Measurements from ENCODE around the gene CCSAP. TPM values are rescaled to one million over a fixed set of nuclear protein-coding genes. Genes with fewer than 3 reads are reported as not detected.

The CCSAP gene
- total RNA-seq, 1 experiment from 2014 or later: 11.3 TPM

GRCh38 chr1:229341774-229342655 lies 832 bp downstream of the CCSAP start:
- Mint-ChIP-seq H3K9me3 (ENCODE audit: unreplicated experiment) (no peaks in the 10 kb centered on the region), H3K4me1 (ENCODE audit: insufficient read depth, unreplicated experiment) (peaks cover 38% of the 10 kb centered on the region), H3K27ac (ENCODE audit: low read depth, unreplicated experiment) (peak overlapping the region; percentile 80), H3K27me3 (ENCODE audit: insufficient read depth, unreplicated experiment) (peaks cover 21% of the 10 kb centered on the region), H3K36me3 (ENCODE audit: insufficient read depth, unreplicated experiment) (peaks cover 6% of the 10 kb centered on the region), H3K4me3 (ENCODE audit: unreplicated experiment) (peak overlapping the region; percentile 89)
- DNase-seq (ENCODE audit: unreplicated experiment): peak; percentile 93
- POLR2A ChIA-PET: interaction anchor here (0.6 to 4.1 kb wide), 23 partner anchors 9 to 695 kb away, joined by 3 to 56 read pairs (median 4); partner anchors contain the start of genes NUP133 and RAB4A
- TF ChIP-seq CTCF (IDR thresholded peaks at IDR 0.05; ENCODE audit: unreplicated experiment): no peak
- intact Hi-C loops (cut with micrococcal nuclease): loop anchor here (5.0 to 10.0 kb wide), 3 partner anchors 70 to 110 kb away; partner anchors contain the start of gene RAB4A
- no TSS peak for BruUV-seq (replicated peaks)
- CTCF ChIA-PET: interaction anchor here (0.6 to 1.2 kb wide), 6 partner anchors 53 to 461 kb away, joined by 3 to 8 read pairs (median 4); no protein-coding TSS in a partner anchor

GRCh38 chr1:229340496-229340895 lies 2.4 kb downstream of the CCSAP start:
- ChIA-PET CTCF (interaction anchor here (1.0 kb wide), 2 partner anchors 10 to 81 kb away, joined by 4 to 5 read pairs; no protein-coding TSS in a partner anchor), POLR2A (interaction anchor here (0.7 to 4.1 kb wide), 9 partner anchors 9 to 170 kb away, joined by 3 to 56 read pairs (median 3); partner anchors contain the start of gene RAB4A)
- DNase-seq (ENCODE audit: unreplicated experiment): no peak
- TF ChIP-seq CTCF (IDR thresholded peaks at IDR 0.05; ENCODE audit: unreplicated experiment): no peak
- no TSS peak for BruUV-seq (replicated peaks)
- Mint-ChIP-seq H3K4me3 (ENCODE audit: unreplicated experiment) (peak overlapping the region; percentile 89), H3K4me1 (ENCODE audit: insufficient read depth, unreplicated experiment) (peaks cover 45% of the 10 kb centered on the region), H3K9me3 (ENCODE audit: unreplicated experiment) (no peaks in the 10 kb centered on the region), H3K36me3 (ENCODE audit: insufficient read depth, unreplicated experiment) (peaks cover 6% of the 10 kb centered on the region), H3K27me3 (ENCODE audit: insufficient read depth, unreplicated experiment) (peaks cover 6% of the 10 kb centered on the region), H3K27ac (ENCODE audit: low read depth, unreplicated experiment) (no peak overlapping the region)
- intact Hi-C loops (cut with micrococcal nuclease): loop anchor here (5.0 to 10.0 kb wide), 3 partner anchors 68 to 112 kb away; partner anchors contain the start of gene RAB4A

GRCh38 chr1:229339520-229339919 lies 3.3 kb downstream of the CCSAP start:
- no peaks in the 10 kb centered on the region for H3K27me3 Mint-ChIP-seq (ENCODE audit: insufficient read depth, unreplicated experiment)
- H3K4me1 Mint-ChIP-seq (ENCODE audit: insufficient read depth, unreplicated experiment): peaks cover 45% of the 10 kb centered on the region
- intact Hi-C loops (cut with micrococcal nuclease): no loop called here
- no peak overlapping the region for H3K4me3 Mint-ChIP-seq (ENCODE audit: unreplicated experiment)
- peaks cover 5% of the 10 kb centered on the region for H3K36me3 Mint-ChIP-seq (ENCODE audit: insufficient read depth, unreplicated experiment)
- DNase-seq (ENCODE audit: unreplicated experiment): no peak
- ChIA-PET CTCF (interaction anchor here (0.6 kb wide), 2 partner anchors 403 to 605 kb away, joined by 3 read pairs; no protein-coding TSS in a partner anchor), POLR2A (interaction anchor here (0.7 to 4.1 kb wide), 9 partner anchors 8 to 169 kb away, joined by 3 to 56 read pairs (median 5); partner anchors contain the start of genes NUP133 and RAB4A)
- no peaks in the 10 kb centered on the region for H3K9me3 Mint-ChIP-seq (ENCODE audit: unreplicated experiment)
- no peak overlapping the region for H3K27ac Mint-ChIP-seq (ENCODE audit: low read depth, unreplicated experiment)
- BruUV-seq (replicated peaks): no TSS peak
- no peak for TF ChIP-seq CTCF (IDR thresholded peaks at IDR 0.05; ENCODE audit: unreplicated experiment)

- no peak for TF ChIP-seq CTCF (IDR thresholded peaks at IDR 0.05; ENCODE audit: unreplicated experiment)
Measured at GRCh38 chr1:229339086-229339485, 3.8 kb downstream of the CCSAP start.

More at GRCh38 chr1:229339086-229339485, 3.8 kb downstream of the CCSAP start:
- DNase-seq (ENCODE audit: unreplicated experiment): no peak
- H3K36me3 Mint-ChIP-seq (ENCODE audit: insufficient read depth, unreplicated experiment): peaks cover 7% of the 10 kb centered on the region
- H3K4me3 Mint-ChIP-seq (ENCODE audit: unreplicated experiment): no peak overlapping the region
- BruUV-seq (replicated peaks): no TSS peak
- H3K27me3 Mint-ChIP-seq (ENCODE audit: insufficient read depth, unreplicated experiment): no peaks in the 10 kb centered on the region
- H3K9me3 Mint-ChIP-seq (ENCODE audit: unreplicated experiment): no peaks in the 10 kb centered on the region
- ChIA-PET CTCF (interaction anchor here (0.6 to 0.8 kb wide), 5 partner anchors 10 to 604 kb away, joined by 3 to 5 read pairs (median 3); no protein-coding TSS in a partner anchor), POLR2A (interaction anchor here (0.5 to 1.7 kb wide), 9 partner anchors 8 to 170 kb away, joined by 3 to 6 read pairs (median 3); partner anchors contain the start of genes NUP133 and RAB4A)
- H3K27ac Mint-ChIP-seq (ENCODE audit: low read depth, unreplicated experiment): no peak overlapping the region
- intact Hi-C loops (cut with micrococcal nuclease): no loop called here
- H3K4me1 Mint-ChIP-seq (ENCODE audit: insufficient read depth, unreplicated experiment): peaks cover 45% of the 10 kb centered on the region

Data from MCF 10A (cell line).